ENCODE results near the gene PHLDB1.

- TF ChIP-seq CTCF (IDR thresholded peaks at IDR 0.05) = no peak
- TF ChIP-seq ZFX (IDR thresholded peaks at IDR 0.05; ENCODE audit: borderline replicate concordance) = no peak
These were observed 23.9 kb downstream of the PHLDB1 start for GRCh38 chr11:118631142-118631909.

Data from 22Rv1 (cell line).